HG03575 (cell line): ENCODE results near the gene NSDHL.
"Not testable (repeated sequence)": the region's sequence is repeated elsewhere in the genome, so short reads cannot be mapped to it uniquely, and the experiment has no call there.

Experiments used
- ATAC-seq: cut with Tn5 transposase; IDR thresholded peaks from one replicate; pipeline ENCODE4 v1.9.1; 2021; ENCODE audit not compliant: unreplicated experiment, insufficient number of reproducible peaks, low FRiP score; ENCODE audit errors: extremely low read depth

Gene NSDHL

GRCh38 chrX:152905081-152905420, 74.2 kb downstream of the NSDHL start:
- no peak for ATAC-seq

DNA sequence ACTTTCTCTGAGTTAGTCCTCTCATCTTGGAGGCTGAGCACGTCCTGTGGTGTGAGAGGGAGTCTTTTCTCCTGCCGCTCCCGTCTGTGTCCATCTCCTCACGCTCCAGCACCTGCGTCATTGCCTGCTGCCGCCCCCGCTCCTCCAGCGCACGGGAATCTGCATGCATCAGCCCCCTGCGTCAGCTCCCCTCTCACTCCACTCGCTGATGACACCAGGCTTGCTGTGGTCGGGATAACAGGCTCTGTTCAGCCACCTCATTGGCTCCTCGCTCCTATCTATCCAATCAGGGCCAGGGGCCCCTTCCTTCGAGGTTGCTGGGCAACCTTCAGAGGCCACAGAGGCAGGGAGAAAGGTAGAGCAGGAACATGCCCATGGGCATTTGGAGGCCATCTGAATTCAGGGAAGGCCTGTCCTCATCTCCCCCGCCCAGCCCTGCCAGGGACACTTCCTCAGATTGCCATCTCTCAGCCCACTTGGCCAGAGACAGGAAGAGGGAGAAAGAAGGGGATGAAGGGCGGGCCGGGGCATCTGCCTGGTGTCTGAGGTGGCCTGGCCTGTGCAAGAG, 76.3 kb downstream of the NSDHL start:
- no peak for ATAC-seq

GRCh38 chrX:152908486-152908885, 77.6 kb downstream of the NSDHL start:
- ATAC-seq: no peak

DNA sequence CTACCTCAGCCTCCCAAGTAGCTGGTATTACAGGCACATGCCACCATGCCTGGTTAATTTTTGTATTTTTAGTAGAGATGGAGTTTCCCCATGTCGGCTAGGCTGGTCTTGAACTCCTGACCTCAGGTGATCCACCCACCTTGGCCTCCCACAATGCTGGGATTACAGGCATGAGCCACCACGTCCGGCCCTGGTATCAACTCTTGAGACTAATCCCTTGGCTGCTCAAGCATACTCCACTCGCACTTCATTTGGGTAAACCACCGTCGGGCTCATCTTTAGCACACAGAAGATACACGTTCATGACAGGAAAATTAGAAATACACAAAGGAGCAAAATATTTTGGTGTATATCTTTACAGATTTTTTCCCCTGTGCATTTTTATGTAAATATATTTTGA, 79.2 kb downstream of the NSDHL start:
- ATAC-seq: not testable (repeated sequence)

DNA sequence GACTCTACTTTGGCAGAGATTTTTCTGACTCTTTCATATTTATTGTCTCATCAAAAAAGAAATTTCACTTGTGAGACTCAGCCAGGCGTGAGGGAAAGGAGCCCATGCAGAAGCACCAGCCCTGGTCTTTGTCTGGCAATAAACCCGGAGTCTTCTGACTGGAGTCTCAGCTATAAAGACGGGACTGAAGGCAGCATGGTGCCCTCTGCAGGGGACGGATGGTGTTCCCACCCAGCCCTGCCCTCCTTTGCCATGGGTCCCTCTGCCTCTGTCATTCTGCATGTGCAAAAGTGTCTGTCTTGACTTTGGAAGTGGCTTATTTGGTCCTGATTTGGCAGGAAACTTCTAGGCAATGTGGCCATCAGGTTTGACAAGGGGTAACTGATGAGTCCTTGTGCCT, 81.2 kb downstream of the NSDHL start:
- no peak for ATAC-seq

GRCh38 chrX:152912641-152913040, 81.8 kb downstream of the NSDHL start:
- ATAC-seq: no peak

GRCh38 chrX:152913346-152913745, 82.5 kb downstream of the NSDHL start:
- ATAC-seq: no peak

DNA sequence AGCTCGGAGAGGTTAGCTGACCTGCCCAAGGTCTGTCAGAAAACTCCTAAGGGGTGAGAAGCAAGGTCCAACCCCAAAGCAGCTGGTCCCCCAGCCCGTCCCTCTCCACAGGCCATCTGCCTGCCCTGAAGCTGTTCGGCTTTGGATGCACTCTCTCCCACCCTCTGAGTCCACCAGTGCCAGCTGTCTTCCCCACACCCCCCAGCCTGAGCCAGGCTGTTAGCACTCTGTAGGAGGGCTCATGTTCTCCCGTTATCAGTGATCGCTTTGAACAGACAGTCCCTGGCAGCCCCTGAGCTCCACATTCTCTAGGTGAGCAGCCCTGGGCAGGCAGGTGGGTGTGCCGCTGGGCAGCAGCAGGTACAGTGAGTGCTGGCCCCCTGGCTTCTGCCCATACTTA, 83.0 kb downstream of the NSDHL start:
- no peak for ATAC-seq

GRCh38 chrX:152915541-152916241, 84.8 kb downstream of the NSDHL start:
- peak; percentile 84 for ATAC-seq

DNA sequence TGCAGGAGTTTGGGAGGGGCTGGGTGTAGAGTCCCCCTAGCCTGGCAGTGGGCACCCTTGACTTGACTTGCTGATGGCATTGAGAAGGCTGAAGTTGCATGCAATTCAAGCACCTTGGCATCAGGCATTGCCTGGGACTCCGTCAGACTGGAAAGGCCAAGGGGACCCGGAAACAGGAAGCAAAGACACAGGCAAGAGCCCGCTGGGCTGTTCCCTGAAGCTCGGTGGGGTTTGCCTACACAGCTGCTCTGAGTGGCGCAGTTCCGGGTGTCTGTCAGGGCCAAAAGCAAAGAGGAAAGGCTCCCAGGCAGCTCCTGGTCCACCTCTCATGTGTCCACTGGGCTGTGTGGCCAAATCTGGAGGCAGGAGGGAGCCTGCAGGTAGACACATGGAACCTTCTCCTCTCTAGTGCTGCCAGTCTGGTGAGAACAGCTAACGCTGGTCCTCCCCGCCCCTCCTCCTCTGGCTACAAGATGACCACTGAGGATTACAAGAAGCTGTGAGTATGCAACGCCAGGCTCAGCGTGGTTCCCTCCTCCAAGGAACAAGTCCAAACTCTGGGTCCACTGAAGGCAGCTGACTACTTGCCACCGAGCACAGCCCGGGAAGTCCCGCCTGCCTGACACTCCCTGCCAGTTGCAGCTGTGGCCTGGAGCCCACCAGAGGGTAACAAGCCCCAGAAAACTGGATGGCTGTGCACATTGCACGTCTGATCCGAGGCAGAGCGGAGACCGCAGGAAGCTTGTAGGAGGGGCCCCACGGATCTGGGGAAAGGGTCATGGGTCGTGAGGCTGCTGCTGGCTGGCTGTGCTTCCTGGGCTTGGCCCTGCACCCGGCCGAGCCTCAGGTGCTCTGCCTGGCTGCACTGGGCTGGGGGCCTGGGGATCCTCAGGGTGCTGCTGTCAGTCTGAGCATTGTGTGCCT, 87.1 kb downstream of the NSDHL start:
- ATAC-seq: no peak

DNA sequence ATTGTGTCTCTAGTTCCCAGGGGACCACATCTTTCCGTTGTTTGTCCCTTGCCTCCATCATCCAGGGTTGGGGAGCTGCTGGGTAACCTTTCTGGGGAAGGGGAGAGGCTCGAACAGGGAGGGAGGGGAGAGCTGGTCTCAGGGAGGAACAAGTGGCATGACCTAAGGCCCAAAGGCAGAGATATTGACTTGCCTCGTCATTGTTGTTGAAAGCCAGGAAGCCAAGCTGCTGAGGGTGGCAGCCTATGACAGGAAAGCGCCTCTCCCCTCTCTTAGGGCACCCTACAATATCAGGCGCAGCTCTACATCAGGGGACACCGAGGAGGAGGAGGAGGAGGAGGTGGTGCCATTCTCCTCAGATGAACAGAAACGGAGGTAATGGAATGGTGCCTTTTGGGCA, 87.8 kb downstream of the NSDHL start:
- ATAC-seq: no peak
